GM18498 (cell line): Measurements from ENCODE around the gene STRBP.
"Not testable (repeated sequence)": the region's sequence is repeated elsewhere in the genome, so short reads cannot be mapped to it uniquely, and the experiment has no call there.

Experiments
- ATAC-seq: cut with Tn5 transposase; IDR thresholded peaks from one replicate; pipeline ENCODE4 v1.9.1; 2021; ENCODE audit warnings: mild to moderate bottlenecking, moderate library complexity; ENCODE audit not compliant: unreplicated experiment

Gene STRBP

DNA sequence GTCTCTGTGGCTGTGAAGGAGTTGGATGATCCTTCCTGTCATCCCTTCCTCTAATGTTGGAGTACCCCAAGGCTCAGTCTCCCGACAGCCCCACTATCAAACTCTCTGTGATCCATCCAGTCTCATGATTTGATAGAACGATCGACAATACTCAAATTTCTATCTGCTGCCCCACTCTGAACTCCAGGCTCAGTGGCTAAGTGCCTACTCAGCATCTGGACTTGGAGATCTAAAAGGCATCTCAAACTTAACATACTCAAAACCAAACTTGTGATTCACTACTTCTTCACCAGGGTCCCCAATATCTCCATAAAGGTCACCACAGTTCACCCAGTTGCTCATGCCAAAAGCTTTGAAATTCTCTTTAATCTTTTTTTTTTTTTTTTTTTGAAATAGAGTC, 15.1 kb upstream of the STRBP start:
- no peak for ATAC-seq

DNA sequence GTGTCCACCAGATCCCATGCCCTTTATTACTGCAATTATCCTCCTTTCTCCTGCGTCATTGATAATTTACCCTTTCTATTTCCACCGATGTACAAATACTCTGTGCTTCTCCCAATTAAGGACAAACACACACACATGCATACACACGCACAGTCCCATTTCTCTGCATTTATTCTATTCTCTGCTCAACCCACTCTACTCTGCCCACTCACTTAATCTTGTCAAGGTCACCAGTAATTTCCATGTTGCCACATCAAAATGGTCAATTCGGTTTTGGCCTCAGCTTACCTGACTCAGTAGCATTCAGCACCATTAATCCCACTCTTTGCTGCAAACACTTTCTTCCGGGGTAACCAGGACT, 14.6 kb upstream of the STRBP start:
- ATAC-seq: no peak

DNA sequence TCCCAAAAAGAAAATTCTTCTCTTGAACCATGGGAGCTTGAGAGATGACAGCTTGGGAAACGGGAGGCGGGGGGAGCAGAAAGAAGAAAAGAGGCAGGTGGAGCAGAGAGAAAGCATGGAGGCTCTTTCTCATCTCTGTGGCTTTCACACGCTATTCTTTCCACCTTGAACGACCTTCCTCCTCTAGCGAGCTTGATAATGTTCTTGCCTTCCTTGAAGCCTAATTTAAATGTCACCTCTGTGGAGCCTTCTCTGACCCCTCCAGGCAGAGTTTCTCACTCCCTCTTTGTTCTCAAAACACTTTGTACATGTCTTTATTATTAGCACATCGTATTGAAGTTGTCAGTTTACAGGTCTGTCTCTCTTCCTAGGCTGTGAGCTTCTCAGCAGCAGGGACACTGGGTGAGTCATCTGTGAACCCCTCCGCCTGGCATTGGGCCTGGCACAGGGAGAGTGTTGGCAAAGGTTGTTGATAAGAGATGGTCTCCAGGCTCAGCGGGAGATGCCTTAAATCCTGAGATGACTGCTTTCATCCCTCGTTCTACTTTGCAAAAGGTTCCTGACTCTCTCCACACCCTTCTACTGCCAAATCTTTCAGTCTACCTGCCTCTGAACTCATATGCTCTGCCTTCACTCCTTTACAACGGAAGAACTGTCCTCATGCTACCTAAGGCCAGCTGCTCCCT, 14.1 kb upstream of the STRBP start:
- ATAC-seq: no peak

DNA sequence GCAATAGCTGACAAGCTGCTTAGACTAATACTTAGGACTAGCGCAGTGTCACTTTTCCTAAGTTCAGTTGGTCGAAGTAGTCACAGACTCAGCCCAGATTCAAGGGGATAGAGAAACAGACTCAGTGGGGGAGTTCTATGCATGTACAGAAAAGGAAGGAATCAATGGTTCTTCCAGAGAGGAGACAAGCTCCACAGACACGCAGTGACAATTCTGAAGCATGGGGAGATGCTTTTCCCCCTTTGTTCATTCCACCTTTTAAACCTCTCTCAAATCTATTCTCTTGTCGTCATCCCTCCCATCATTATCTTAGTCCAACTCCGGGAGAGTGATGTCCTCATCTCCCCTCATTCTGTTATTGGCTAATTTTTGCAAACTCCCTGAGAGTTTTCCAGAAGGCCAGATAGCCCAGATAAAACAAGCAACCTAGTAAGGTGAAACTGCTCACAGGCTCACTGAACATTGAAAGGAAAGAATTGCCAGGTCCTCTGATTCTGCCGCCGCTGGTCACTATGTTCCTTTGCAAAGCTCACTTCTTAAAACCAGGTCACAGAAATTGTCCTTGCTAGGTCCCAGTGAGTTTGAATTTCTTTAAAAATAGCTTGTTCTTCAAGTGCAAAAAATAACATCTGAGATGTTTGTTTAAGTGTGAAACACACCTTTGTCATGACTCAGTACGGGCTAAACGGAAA, 13.4 kb upstream of the STRBP start:
- no peak for ATAC-seq

DNA sequence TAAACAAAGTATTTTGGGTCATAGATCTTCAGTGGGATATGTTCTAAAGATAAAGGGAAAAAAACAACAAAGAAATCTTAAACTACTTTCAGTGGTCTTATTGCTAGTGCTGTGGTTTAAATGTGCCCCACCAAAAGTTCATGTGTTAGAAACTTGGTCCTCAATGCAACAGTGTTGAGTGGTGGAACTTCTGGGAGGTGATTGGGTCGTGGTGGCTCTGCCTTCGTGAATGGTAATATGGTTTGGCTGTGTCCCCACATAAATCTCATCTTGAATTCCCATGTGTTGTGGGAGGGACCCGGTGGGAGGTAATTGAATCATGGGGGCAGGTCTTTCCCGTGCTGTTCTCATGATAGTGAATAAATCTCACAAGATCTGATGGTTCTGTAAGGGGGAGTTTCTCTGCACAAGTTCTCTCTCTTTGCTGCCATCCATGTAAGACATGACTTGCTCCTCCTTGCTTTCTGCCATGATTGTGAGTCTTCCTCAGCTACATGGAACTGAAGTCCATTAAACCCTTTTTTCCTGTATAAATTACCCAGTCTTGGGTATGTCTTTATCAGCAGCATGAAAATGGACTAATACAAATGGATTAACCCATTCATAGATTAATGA, 10.6 kb upstream of the STRBP start:
- not testable (repeated sequence) for ATAC-seq

DNA sequence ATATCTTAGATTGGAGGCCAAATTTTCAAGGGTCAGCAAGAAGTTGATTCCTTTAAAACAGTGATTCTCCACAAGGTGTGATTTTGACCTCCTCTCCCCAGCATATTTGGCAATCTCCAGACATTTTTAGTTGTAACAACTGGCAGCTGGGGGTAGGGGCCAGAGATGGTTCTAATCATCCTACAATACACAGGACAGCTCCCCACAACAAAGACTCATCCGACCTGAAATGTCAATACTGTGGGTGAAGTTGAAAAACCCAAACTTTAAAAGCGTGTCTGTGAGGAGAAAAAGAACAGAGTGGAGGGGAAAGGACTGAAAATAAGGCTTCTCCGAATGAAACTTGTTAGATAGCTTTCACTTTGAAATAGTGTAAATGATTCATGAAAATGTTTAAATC, 10.0 kb upstream of the STRBP start:
- no peak for ATAC-seq

DNA sequence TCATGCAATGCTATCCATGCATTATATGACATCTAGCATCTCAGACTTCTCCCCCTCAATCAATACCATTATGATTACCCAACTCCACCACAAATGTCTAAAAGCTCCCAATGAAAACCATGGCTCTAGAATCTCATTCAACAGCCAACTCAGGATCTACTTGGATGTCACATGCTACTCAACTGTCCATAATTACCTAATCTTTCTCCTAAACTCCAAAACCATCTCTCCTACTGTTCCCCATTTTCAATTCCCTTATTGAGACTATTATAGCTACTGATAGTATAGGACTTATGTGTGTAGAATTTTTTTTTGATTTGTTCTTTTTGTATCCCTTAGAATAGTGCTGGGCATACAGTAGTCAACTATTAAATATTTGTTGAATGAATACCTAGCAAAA, 8.2 kb upstream of the STRBP start:
- no peak for ATAC-seq

DNA sequence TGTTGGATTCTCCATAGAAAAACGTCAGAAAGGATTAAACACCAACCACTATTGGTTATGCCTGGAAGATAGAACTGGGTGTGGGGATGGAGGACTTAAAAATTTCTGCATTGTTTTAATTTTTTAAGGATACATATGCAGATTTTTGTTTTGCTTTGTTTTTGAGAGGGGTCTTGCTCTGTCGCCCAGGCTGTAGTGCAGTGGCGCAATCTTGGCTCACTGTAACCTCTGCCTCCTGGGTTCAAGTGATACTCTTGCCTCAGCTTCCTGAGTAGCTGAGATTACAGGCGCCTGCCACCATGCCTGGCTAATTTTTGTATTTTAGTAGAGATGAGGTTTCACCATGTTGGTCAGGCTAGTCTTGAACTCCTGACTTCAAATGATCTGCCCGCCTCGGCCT, 2.7 kb upstream of the STRBP start:
- ATAC-seq: not testable (repeated sequence)

DNA sequence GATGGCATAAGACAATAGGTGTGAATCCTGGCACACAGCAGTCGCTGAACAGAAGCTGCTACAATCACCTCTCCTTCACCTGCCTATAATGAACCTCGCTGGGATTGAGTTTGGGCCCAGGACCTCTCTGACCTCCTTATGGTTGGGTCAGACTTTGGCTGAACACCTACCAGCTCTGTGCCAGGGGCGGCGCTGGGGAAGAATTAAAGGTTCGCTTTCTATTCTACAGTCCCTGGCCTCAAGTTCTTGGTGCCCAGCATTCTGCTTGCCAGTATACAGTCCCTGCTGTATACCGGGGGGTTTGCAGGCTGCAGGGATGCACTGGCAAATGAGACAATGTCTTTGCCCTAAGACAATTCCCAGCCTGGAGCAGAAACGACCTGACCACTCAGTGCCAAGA, 895 bp upstream of the STRBP start:
- ATAC-seq: no peak

DNA sequence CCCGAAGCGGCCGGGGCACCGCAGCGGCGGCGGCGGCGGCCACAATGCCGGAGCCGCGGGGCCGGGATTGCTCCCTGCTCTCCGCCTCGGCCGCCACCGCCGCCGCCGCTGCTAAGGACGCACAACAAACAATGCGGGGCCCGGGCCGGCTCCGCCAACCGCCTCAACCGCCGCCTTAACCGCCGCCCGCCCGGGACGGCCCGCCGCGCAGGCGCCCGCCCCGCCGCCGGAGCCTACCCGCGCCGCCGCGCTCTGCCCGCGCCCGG, 254 bp downstream of the STRBP start:
- ATAC-seq: no peak

DNA sequence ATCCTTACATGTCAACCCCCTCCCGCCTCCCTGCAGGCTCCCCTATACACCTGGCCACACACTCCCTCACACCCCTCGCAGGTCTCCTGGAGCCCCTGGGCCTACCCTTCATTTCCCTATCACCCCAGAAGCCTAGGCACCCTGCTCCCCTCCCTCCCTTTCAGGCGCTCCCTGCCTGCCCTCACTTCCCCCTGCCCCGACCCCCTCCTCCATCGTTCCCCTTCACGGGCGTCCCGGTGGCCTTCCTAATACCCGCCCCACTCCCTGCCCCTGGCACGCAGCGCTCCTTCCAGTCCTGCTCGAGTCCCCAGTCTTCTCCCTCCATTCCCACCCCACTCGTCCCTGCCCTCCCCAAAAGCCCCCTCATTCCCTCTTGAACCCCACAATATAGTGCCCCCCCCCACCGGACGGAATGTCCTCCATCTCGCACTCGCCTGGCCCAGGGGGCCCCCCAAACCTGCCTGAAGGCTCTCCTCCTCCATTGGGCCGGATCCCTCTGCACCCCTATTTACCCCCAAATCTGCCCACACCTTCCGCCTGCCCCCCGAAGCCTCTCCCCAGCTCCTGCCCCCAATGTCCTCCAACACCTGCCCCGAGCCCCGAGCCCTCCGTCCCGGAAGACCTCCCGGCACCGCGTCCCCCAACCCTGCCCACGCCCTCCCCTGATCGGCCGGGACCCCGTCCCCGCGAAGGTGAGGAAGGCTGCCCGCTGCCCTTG, 746 bp downstream of the STRBP start:
- peak; percentile 4 for ATAC-seq

DNA sequence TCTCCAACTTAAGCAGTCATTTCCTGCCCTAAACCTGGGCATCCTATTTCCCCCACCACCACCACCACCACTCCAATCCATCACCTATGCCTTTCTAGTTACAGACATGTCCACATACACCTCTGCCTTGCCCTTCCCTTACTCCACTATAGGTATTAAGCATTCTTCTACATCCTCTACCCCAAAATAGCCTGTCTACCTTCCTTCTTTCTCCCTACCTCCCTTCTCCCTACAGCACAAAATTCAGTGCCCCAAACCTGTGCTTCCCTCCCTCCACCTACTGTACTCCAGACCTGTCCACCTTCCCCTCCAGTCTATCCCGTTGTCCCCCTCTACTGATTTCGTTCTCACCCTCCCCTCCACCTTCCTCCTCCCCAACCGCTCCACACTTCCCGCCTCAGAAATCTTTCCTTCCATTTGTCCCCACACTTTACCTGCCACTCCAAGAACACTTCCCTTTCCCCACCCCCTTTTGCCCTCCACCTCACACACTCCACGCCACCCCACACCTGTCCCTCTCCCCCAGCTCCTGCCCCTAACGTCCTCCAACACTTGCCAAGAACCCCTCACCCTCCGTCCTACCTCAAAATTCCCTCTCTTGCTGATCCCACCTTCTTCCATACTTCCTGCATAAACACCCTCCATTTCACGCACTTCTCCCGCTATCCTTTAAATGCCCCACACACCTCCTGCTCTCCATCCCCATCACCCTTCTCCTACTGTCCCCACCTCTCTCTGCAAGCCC, 1.6 kb downstream of the STRBP start:
- no peak for ATAC-seq

DNA sequence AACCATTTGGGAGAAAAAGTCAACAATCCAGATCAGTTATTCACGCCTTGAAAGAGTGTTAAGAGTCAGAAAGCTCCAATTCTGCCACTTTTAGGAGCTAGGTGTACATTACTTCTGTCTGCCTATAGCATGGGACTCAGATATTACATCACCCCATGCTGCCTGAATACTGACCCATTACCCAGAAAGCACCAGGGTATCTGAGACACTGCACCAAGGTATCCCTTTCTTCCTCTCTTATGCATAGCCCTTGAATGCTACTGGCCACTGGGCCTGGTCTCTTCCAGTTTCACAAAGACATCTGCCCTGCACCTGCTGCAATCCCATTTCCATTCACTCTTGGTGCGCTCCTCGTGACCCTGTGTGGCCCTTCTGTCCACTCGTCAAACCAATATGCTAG, 2.6 kb downstream of the STRBP start:
- ATAC-seq: no peak

DNA sequence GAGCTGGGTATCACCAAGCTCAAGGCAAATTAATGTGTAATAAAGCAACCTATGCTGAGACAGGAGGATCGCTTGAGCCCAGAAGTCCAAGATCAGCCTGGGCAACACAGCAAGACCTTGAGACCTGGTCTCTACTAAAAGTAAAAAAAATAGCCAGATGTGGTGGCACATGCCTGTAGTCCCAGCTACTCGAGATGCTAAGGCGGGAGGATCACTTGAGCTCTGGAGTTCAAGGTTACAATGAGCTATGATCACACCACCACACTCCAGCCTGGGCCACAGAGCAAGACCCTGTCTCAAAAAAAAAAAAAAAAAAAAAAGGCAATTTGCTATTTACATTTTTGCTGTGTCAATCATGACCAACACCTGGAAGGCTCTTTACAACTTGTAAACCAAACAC, 5.2 kb downstream of the STRBP start:
- ATAC-seq: no peak

DNA sequence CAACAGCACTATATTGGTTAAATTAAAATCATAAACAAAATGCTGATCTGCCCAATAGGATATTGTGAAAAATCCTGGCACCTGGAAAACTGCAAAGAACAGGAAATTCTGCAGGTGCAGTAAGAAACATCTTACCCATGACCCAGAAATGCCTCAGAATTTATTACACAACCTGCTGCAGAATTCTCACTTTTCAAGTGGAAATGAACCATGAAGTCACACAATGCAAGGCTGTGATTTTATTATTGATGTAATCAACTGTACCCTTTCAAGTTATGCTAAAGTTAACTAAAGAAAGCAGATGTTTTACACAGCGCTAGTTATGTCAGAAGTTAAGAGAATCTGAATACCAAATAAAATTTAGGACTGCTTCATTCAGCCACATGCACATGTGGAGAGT, 6.0 kb downstream of the STRBP start:
- no peak for ATAC-seq

DNA sequence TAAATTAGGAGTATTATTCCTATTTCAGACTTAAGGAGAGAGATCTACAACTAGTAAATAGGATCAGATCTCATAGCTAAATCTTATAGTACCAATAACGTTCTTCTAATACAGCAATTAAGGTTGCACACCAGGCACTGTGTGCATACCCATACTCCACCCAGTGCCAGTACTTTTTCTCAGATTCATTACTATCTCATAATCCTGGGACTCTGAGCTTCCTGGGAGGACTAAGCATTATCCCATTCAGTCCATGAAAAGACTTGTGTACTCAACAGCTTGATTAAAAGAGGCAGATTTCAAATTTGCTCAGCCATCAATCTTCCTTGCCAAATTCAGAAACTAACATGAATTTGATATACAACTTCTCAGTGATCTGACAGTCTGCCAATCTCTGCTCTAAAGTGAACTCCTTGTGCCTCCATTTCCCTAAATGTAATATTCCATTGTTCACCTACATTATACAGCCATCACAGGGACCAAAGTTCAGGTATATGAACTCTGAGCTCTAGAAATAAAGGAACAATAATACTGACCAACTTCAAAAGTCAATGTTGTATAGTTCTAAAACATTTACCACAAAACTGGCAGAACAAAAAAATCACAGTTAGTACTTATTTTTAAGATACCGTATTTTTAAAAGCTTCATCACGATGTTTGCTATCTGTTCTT, 7.2 kb downstream of the STRBP start:
- ATAC-seq: no peak

DNA sequence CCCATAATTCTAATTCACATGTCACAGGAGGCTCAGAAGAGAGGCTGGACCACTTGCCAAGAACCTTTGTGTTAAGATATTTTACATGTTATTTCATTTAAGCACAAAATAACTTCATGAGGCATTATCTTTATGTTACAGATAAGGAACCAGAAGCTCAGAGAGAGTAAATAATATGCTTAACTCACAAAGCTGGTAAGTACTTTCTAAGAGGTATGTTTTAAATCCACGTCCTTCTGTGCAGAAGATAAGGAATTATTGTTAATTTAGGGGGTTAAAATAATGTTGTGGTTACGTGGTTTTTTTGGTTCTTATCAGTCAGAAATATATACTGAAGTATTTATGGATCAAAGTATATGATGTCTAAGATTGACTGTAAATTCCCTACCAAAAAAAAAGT, 8.0 kb downstream of the STRBP start:
- no peak for ATAC-seq

DNA sequence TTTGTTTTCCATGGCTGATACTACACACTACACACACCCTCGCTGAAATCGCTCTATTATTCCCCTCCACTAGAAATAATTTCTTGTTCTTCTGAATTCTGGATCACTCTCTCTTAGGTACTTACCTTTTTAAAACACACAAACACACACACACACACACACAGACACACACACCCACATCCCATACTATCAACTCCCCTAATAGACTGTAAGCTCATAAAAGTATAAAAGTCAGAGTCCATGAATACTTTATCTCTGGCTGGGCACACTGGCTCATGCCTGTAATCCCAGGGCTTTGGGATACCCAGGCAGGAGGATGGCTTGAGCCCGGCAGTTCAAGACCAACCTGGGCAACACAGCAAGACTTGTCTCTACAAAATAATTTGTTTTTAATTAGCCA, 11.1 kb downstream of the STRBP start:
- ATAC-seq: no peak

DNA sequence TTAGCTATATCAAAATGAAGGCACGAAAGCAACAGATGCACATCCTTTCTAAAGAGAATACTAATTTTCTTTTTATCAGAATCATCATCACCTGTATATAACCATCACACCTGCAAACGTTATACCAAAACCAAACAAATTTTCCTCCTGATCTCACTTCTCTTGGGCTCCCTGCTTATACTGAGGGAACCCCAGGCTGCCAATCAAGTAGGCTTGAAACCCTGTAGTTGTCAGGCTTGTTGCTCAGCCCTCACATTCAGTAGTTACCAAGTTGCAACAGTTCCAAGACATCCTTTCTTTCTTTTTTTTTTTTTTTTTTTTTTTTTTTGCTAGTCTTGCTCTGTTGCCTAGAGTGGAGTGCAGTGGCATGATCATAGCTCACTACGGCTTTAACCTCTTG, 12.7 kb downstream of the STRBP start:
- no peak for ATAC-seq

DNA sequence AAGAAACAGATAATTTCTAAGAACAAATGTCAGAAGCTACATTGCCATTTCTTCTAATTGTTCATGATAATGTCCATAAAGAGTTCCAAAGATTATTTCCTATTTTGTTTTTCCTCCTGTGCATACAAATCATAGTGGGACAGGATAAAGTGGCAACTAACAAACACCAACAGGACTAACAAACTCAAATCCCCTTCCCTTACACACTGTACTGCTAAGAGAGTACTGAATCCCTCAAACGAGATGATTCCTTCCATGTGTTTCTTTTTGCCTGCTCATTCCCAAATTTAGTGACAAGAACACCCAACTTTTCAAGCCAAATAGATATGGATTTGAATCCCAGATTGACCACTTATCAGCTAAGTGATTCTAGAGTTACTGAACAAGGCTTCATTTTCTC, 15.2 kb downstream of the STRBP start:
- no peak for ATAC-seq

DNA sequence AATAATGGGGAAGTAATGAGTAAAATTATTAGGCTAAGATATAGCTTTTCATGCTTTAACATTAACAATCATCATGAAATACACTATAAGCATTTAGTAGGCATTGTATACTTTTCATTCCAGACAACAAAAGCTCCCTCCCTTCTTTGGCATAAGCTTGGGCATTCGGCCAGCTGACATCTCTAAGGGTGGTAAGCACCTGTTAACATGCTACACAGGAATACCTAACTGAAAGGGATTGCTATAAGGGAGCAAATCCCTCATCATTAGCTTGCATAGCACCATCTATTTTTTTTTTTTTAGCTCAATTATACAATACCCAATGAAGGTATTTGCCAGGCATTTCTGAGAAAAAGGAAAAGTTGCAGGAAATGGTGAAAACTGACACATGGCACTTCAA, 16.6 kb downstream of the STRBP start:
- ATAC-seq: no peak
